NCI-H1092 (cell line): ENCODE measurements around the gene GBP1.

Source experiments
- DNase-seq: peaks from one replicate; lab custom pipeline; 2025; lab: John Stamatoyannopoulos, UW

Gene GBP1

GRCh38 chr1:89005286-89006151 lies 59.5 kb downstream of the GBP1 start:
- DNase-seq: no peak
